ENCODE results near the gene ANAPC5. TPM values are rescaled to one million over a fixed set of nuclear protein-coding genes. Genes with fewer than 3 reads are reported as not detected.

ANAPC5 gene
- total RNA-seq, 2 donors from 2014 or later = 78.0 to 110 TPM

- Histone ChIP-seq H3K27ac (no peak overlapping the region), H3K27me3 (replicated peaks; ENCODE audit: insufficient read depth) (no peaks in the 10 kb centered on the region), H3K4me3 (no peak overlapping the region), H3K4me1 (replicated peaks) (no peaks in the 10 kb centered on the region), H3K36me3 (no peaks in the 10 kb centered on the region), H3K9me3 (no peaks in the 10 kb centered on the region)
- TF ChIP-seq CTCF (IDR thresholded peaks at IDR 0.05) = no peak
- no peak for TF ChIP-seq POLR2AphosphoS5 (IDR thresholded peaks at IDR 0.05)
- no peak for TF ChIP-seq POLR2A (IDR thresholded peaks at IDR 0.05)
- intact Hi-C loops (cut with DNase I) = no loop called here
- WGBS = 91% methylated on average over 6 of the region's 6 CpGs
- no peak for DNase-seq (ENCODE audit: low spot score)
Observed at GRCh38 chr12:121373755-121374154, 21.5 kb upstream of the ANAPC5 start.

DNA sequence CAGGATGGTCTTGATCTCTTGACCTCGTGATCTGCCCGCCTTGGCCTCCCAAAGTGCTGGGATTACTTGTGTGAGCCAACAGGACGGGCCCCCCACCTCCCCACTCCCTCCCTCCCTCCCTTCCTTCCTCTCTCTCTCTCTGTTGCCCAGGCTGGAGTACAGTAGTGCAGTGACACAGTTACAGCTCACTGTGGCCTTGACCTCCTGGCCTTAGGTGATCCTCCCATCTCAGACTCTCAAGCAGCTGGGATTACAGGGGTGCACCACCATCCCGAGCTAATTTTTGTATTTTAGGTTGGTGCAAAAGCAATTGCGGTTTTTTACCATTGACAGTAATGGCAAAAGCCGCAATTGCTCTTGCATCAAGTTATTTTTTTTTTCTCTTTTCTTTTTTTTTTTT lies 19.2 kb upstream of the ANAPC5 start:
- Histone ChIP-seq H3K27ac (no peak overlapping the region), H3K36me3 (no peaks in the 10 kb centered on the region), H3K4me3 (no peak overlapping the region), H3K9me3 (no peaks in the 10 kb centered on the region), H3K4me1 (replicated peaks) (no peaks in the 10 kb centered on the region), H3K27me3 (replicated peaks; ENCODE audit: insufficient read depth) (no peaks in the 10 kb centered on the region)
- DNase-seq (ENCODE audit: low spot score) = no peak
- WGBS = 85% methylated on average over 6 of the region's 6 CpGs
- intact Hi-C loops (cut with DNase I) = no loop called here
- TF ChIP-seq CTCF (IDR thresholded peaks at IDR 0.05) = no peak
- TF ChIP-seq POLR2A (IDR thresholded peaks at IDR 0.05) = no peak
- no peak for TF ChIP-seq POLR2AphosphoS5 (IDR thresholded peaks at IDR 0.05)

DNA sequence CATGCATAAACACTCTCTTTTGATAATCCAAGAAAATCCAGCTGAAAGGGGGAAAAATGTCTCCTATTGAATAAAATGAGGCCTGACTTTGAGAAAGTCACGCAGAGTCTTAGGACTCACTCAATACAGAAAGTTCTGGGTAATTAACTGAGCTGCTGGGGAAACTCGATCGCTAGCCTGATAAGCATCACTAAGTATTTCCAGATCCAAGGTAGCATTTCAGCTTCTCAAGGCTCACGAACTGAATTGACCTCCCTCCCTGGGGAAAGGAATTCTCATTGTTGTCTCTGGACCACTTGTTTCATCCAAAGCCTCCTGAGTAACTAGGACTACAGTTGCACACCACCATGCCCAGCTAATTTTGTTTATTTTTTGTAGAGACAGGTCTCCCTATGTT lies 13.8 kb upstream of the ANAPC5 start:
- no peak for TF ChIP-seq CTCF (IDR thresholded peaks at IDR 0.05)
- no peak for TF ChIP-seq POLR2AphosphoS5 (IDR thresholded peaks at IDR 0.05)
- TF ChIP-seq POLR2A (IDR thresholded peaks at IDR 0.05) = no peak
- DNase-seq (ENCODE audit: low spot score) = no peak
- intact Hi-C loops (cut with DNase I) = no loop called here

DNA sequence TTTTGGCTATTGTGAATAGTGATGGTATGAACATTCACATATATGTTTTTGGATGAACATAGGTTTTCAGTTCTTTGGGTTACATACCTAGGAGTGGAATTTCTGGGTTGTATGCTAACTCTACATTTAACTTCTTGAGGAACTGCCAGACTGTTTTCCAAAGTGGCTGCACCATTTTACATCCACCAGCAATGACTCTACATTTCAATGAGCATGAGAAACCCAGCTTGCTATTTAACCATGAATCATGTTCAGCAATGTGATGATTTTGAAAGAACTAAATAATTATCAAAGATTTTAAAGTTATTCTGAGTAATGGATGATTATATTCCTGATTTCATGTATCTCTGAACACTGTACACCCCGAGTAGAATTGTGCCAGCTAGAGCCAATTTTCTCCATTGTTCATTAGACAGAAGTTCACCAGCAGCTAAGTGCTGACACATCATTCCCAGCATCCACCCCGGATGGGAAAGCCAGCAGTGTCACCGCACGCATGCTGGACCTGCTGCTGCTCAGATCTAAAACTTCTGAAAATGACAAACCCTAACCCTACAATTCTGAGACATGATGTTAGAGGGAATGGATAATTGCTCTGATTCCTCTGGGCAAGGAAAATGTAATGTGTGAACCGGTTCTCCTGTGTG lies 13.3 kb upstream of the ANAPC5 start:
- no peaks in the 10 kb centered on the region for H3K9me3 ChIP-seq
- no peak overlapping the region for H3K4me3 ChIP-seq
- no peak overlapping the region for H3K27ac ChIP-seq
- DNase-seq (ENCODE audit: low spot score) = no peak
- WGBS = 66% methylated on average over 5 of the region's 5 CpGs
- H3K27me3 ChIP-seq (replicated peaks; ENCODE audit: insufficient read depth) = no peaks in the 10 kb centered on the region
- intact Hi-C loops (cut with DNase I) = no loop called here
- H3K4me1 ChIP-seq (replicated peaks) = no peaks in the 10 kb centered on the region
- no peak for TF ChIP-seq POLR2AphosphoS5 (IDR thresholded peaks at IDR 0.05)
- TF ChIP-seq POLR2A (IDR thresholded peaks at IDR 0.05) = no peak
- no peak for TF ChIP-seq CTCF (IDR thresholded peaks at IDR 0.05)
- no peaks in the 10 kb centered on the region for H3K36me3 ChIP-seq

More for the DNA sequence above, 13.8 kb upstream of the ANAPC5 start:
- Histone ChIP-seq H3K4me1 (replicated peaks) (no peaks in the 10 kb centered on the region), H3K9me3 (no peaks in the 10 kb centered on the region), H3K4me3 (no peak overlapping the region), H3K27ac (no peak overlapping the region), H3K36me3 (no peaks in the 10 kb centered on the region), H3K27me3 (replicated peaks; ENCODE audit: insufficient read depth) (no peaks in the 10 kb centered on the region)
- 19% methylated on average over 4 of the region's 4 CpGs for WGBS

GRCh38 chr12:121364683-121365121 lies 12.5 kb upstream of the ANAPC5 start:
- no peaks in the 10 kb centered on the region for H3K9me3 ChIP-seq
- no peak for DNase-seq (ENCODE audit: low spot score)
- H3K4me3 ChIP-seq = no peak overlapping the region
- no peaks in the 10 kb centered on the region for H3K4me1 ChIP-seq (replicated peaks)
- 59% methylated on average over 5 of the region's 5 CpGs for WGBS
- H3K27ac ChIP-seq = no peak overlapping the region
- intact Hi-C loops (cut with DNase I) = no loop called here
- H3K27me3 ChIP-seq (replicated peaks; ENCODE audit: insufficient read depth) = no peaks in the 10 kb centered on the region
- TF ChIP-seq POLR2A (IDR thresholded peaks at IDR 0.05) (no peak), POLR2AphosphoS5 (IDR thresholded peaks at IDR 0.05) (no peak), CTCF (IDR thresholded peaks at IDR 0.05) (no peak)
- H3K36me3 ChIP-seq = no peaks in the 10 kb centered on the region

All from prostate gland (tissue), 2 donors.